Ureter (tissue), 1 donor: ENCODE data around the gene PEX10. TPM values are rescaled to one million over a fixed set of nuclear protein-coding genes. Genes with fewer than 3 reads are reported as not detected.

Experiments used
- total RNA-seq: library from RNA; stranded (reverse); gene quantifications from one replicate; pipeline ENCODE4 v1.2.4, GENCODE V29; 2023
- donor health status: DM: yes; HTN: yes; CAD: no.

Gene PEX10
- total RNA-seq, 1 donor from 2014 or later, result 30.7 TPM

Other genes with a start within 250 kb of the PEX10 start
- 52.3 TPM for gene FAAP20, start 217.8 kb downstream of the PEX10 start, total RNA-seq
- 77.5 TPM for gene SKI, start 184.2 kb downstream of the PEX10 start, total RNA-seq
- gene MORN1, start 21.0 kb downstream of the PEX10 start, total RNA-seq, result 19.0 TPM
- 141 TPM for gene RER1, start 20.7 kb downstream of the PEX10 start, total RNA-seq
- 90.0 TPM for gene PLCH2, start 63.7 kb upstream of the PEX10 start, total RNA-seq
- 29.9 TPM for gene PANK4, start 114.0 kb upstream of the PEX10 start, total RNA-seq
- gene HES5, start 117.7 kb upstream of the PEX10 start, total RNA-seq, result 0.57 TPM
- gene TNFRSF14, start 143.8 kb upstream of the PEX10 start, total RNA-seq, result 160 TPM
- gene PRXL2B, start 174.2 kb upstream of the PEX10 start, total RNA-seq, result 37.1 TPM
- gene MMEL1, start 220.5 kb upstream of the PEX10 start, total RNA-seq, result 18.1 TPM